ENCODE measurements around the gene LRRIQ1. TPM values are rescaled to one million over a fixed set of nuclear protein-coding genes. Genes with fewer than 3 reads are reported as not detected.

Gene LRRIQ1
- total RNA-seq, 1 experiment from 2014 or later, result 0.39 TPM

- Histone ChIP-seq H2BK12ac (ENCODE audit: insufficient read length, low read depth, low read length) (no peak overlapping the region), H3K27ac (ENCODE audit: insufficient read length, low read depth, low read length) (no peak overlapping the region), H3K23me2 (ENCODE audit: insufficient read length, low read depth, low read length, poor library complexity, severe bottlenecking) (no peaks in the 10 kb centered on the region), H3K4me2 (ENCODE audit: insufficient read depth, insufficient read length, low read length) (no peak overlapping the region), H3K14ac (ENCODE audit: insufficient read depth, low read length) (no peak overlapping the region), H3K56ac (ENCODE audit: insufficient read length, low read depth, low read length) (no peak overlapping the region), H4K8ac (replicated peaks; ENCODE audit: insufficient read length, low read depth, low read length) (no peak overlapping the region), H3K79me1 (ENCODE audit: insufficient read depth, low read depth, low read length, poor library complexity, severe bottlenecking) (no peaks in the 10 kb centered on the region), H4K5ac (ENCODE audit: insufficient read length, low read depth, low read length) (no peak overlapping the region), H3K4me1 (ENCODE audit: insufficient read depth, low read length) (no peaks in the 10 kb centered on the region), H3K9ac (ENCODE audit: extremely low read depth, insufficient read length, low read length) (no peak overlapping the region), H3K23ac (ENCODE audit: insufficient read length, low read depth, low read length) (no peak overlapping the region), H3K4ac (ENCODE audit: low read depth, low read length) (no peak overlapping the region), H2BK20ac (ENCODE audit: low read depth, low read length, poor library complexity, severe bottlenecking) (no peak overlapping the region), H2BK15ac (ENCODE audit: low read depth, low read length) (no peak overlapping the region; the same call in 1 of the 2 replicates), H3K27me3 (ENCODE audit: insufficient read depth, low read length) (no peaks in the 10 kb centered on the region), H2BK120ac (ENCODE audit: low read depth, low read length, poor library complexity, severe bottlenecking) (no peak overlapping the region), H4K20me1 (ENCODE audit: control insufficient read depth, insufficient read depth, insufficient read length) (no peaks in the 10 kb centered on the region), H2AFZ (ENCODE audit: low read length) (no peak overlapping the region), H4K91ac (ENCODE audit: insufficient read length, low read depth, low read length) (no peak overlapping the region), H2AK5ac (ENCODE audit: insufficient read length, low read length) (no peak overlapping the region), H3K18ac (ENCODE audit: insufficient read length, low read depth, low read length) (no peak overlapping the region), H3T11ph (ENCODE audit: low read length) (no peak overlapping the region), H3K9me3 (ENCODE audit: control insufficient read depth, low read depth, low read length) (no peaks in the 10 kb centered on the region), H3K79me2 (ENCODE audit: insufficient read depth, low read length) (no peaks in the 10 kb centered on the region), H2BK5ac (ENCODE audit: insufficient read length, low read length) (no peak overlapping the region)
- H3K36me3 Mint-ChIP-seq (ENCODE audit: insufficient read depth in 1 of 3, low read depth in 3 of 3), result no peaks in the 10 kb centered on the region
- no peak overlapping the region for H3K4me3 Mint-ChIP-seq
- peaks cover 0 to 2% of the 10 kb centered on the region in 2 experiments; a peak in 1 of 4 replicates for H3K4me1 Mint-ChIP-seq
- no peak for TF ChIP-seq CTCF (conservative IDR thresholded peaks at IDR 0.05)
- no peak for DNase-seq
- H3K27me3 Mint-ChIP-seq (ENCODE audit: low read depth), result no peaks in the 10 kb centered on the region
- no CpG with 5 or more reads among the region's 1 CpG for WGBS (ENCODE audit: extremely low coverage, insufficient read length, low lambda C conversion rate)
- H3K27ac Mint-ChIP-seq, result no peak overlapping the region
- H3K9me3 Mint-ChIP-seq, result no peaks in the 10 kb centered on the region
Observed at GRCh38 chr12:85016413-85016812, 19.7 kb upstream of the LRRIQ1 start.
